Measurements from ENCODE around the gene PCCA.
"Not testable (repeated sequence)": the region's sequence is repeated elsewhere in the genome, so short reads cannot be mapped to it uniquely, and the experiment has no call there.

- TF ChIP-seq EP300 (IDR thresholded peaks at IDR 0.05; ENCODE audit: low read depth in 2 of 2, low read length in 2 of 2); EP300 (CRISPR knock-in tag; IDR thresholded peaks at IDR 0.05; ENCODE audit: borderline replicate concordance); CTCF (CRISPR knock-in tag; IDR thresholded peaks at IDR 0.05); CREB1 (IDR thresholded peaks at IDR 0.05); CREB1 (CRISPR knock-in tag; IDR thresholded peaks at IDR 0.05); MAFG (CRISPR knock-in tag; IDR thresholded peaks at IDR 0.05); CHD4 (IDR thresholded peaks at IDR 0.05; ENCODE audit: borderline replicate concordance, low read length): not testable (repeated sequence)
These were observed 5.5 kb upstream of the PCCA start for GRCh38 chr13:100083401-100083800.
